Adrenal gland (tissue), 12 donors: Measurements from ENCODE around the gene TLK1. TPM values are rescaled to one million over a fixed set of nuclear protein-coding genes. Genes with fewer than 3 reads are reported as not detected.
"Not testable (repeated sequence)": the region's sequence is repeated elsewhere in the genome, so short reads cannot be mapped to it uniquely, and the experiment has no call there.

ENCODE experiments used
- DNase-seq, 7 donors: peaks; one replicate each; pipeline ENCODE4 v3.0.0-alpha.2; 2019 to 2020
- H3K27ac ChIP-seq, 5 donors: fragments of 200-600 bp; sonication (generic) in 4 of 5; 1 replicate in 3 of 5; 2 replicates in 2 of 5; pipeline versions ENCODE4 v1.5.1 to v1.8.0; 2016 to 2020; ENCODE audit warnings: mild to moderate bottlenecking in 1 of 5
- H3K27me3 ChIP-seq: fragments of 200-600 bp; 2 replicates; pipeline ENCODE4 v1.8.0; 2021
- H3K36me3 ChIP-seq, 2 donors: fragments of 200-600 bp; replicated peaks in 1 of 2; 1 replicate in 1 of 2; 2 replicates in 1 of 2; pipeline versions ENCODE4 v1.5.1 to v1.8.0; 2018 to 2022
- H3K4me1 ChIP-seq, 2 donors: fragments of 200-600 bp; replicated peaks in 1 of 2; 1 replicate in 1 of 2; 2 replicates in 1 of 2; pipeline versions ENCODE4 v1.5.1 to v1.8.0; 2018 to 2021
- H3K4me3 ChIP-seq, 4 donors: fragments of 200-600 bp; sonication (generic) in 3 of 4; one replicate each; pipeline ENCODE4 v1.5.1; 2016 to 2018
- H3K9me3 ChIP-seq, 3 donors: fragments of 200-600 bp; sonication (generic) in 1 of 3; replicated peaks in 1 of 3; 1 replicate in 2 of 3; 2 replicates in 1 of 3; pipeline versions ENCODE4 v1.5.1 to v1.8.0; 2016 to 2021
- CTCF ChIP-seq, 6 experiments: fragments of 450-650 bp in 4 of 6; fragments of 200-600 bp in 2 of 6; sonication (generic) in 1 of 6; IDR thresholded peaks; 1 replicate in 5 of 6; 2 replicates in 1 of 6; pipeline versions ENCODE4 v1.5.1 to v1.8.0; 2016 to 2021; ENCODE audit warnings: antibody characterized with exemption in 6 of 6, mild to moderate bottlenecking in 2 of 6, moderate library complexity in 1 of 6
- POLR2A ChIP-seq, 2 donors: fragments of 450-650 bp; IDR thresholded peaks; one replicate each; pipeline ENCODE4 v1.6.1; 2017; ENCODE audit warnings: antibody characterized with exemption in 2 of 2, mild to moderate bottlenecking in 2 of 2, moderate library complexity in 1 of 2
- WGBS, 4 donors: extraction: QIAGEN DNeasy Blood & Tissue Kit in 2 of 4; methylation state at CpG; one replicate each; pipeline versions ENCODE4 v1.1.5 to v1.1.7; 2013 to 2017; 5-methylcytosine and 5-hydroxymethylcytosine counted together
- intact Hi-C, 2 donors: fragments of 100-400 bp; cut with DNase I; formaldehyde crosslinking; loops; one replicate each; pipeline versions ENCODE4 v1.14.1 to v1.15.0; 2022 to 2023
- polyA plus RNA-seq, 3 donors: library from polyadenylated mRNA; stranded (reverse); fragments of 200-250 nt in 2 of 3; fragments of 350-450 nt in 1 of 3; fragmentation: Illumina TruSeq in 1 of 3; extraction: RNeasy Lipid Tissue Mini Kit (QIAGEN cat#74804) in 1 of 3; gene quantifications; one replicate each; pipeline ENCODE4 v1.2.3, GENCODE V29; 2013 to 2014
- total RNA-seq, 9 donors: library from RNA; depleted of rRNA in 4 of 9; stranded (reverse); fragments of >200 nt in 4 of 9; fragments of 120-200 nt in 1 of 9; fragmentation: NEBNext Ultra II Directional in 1 of 9; extraction: Animal tissue kit (Norgen Biotek cat#: 25700) in 1 of 9; gene quantifications; one replicate each; pipeline versions ENCODE4 v1.1.0 to v1.2.4, GENCODE V29; 2013 to 2023
- donor health status: healthy with polysubstance abuse.
- donor health status: Bipolar disorder and iron deficiency.
- donor health status: DM: yes; HTN: yes; CAD: no.
- donor health status: DM: no; HTN: no; CAD: no.
- donor health status: DM: no; HTN: no; CAD: no.
- donor health status: DM: yes; HTN: yes; CAD: no.

TLK1 gene
- total and polyA plus RNA-seq, 12 donors = 16.5 to 84.0 (median 47.3) TPM

GRCh38 chr2:171166328-171166983 is 5.8 kb upstream of the TLK1 start:
- intact Hi-C loops = loop anchor here in 1 of 2 donors (10.0 kb wide), 1 partner anchor 192 kb away; no protein-coding TSS in a partner anchor
- Histone ChIP-seq H3K27me3 (no peaks in the 10 kb centered on the region), H3K36me3 (no peaks in the 10 kb centered on the region), H3K9me3 (no peaks in the 10 kb centered on the region), H3K4me1 (peaks cover 4 to 8% of the 10 kb centered on the region in 2 donors), H3K4me3 (no peak overlapping the region), H3K27ac (no peak overlapping the region)
- 66 to 88% (median 80%) methylated on average over 6 of the region's 6 CpGs for WGBS, 4 donors
- TF ChIP-seq POLR2A (IDR thresholded peaks at IDR 0.05) (no peak), CTCF (IDR thresholded peaks at IDR 0.05) (no peak)
- DNase-seq = no peak

- H3K4me1 ChIP-seq = peaks cover 4 to 8% of the 10 kb centered on the region in 2 donors
- no peak overlapping the region for H3K4me3 ChIP-seq
- TF ChIP-seq POLR2A (IDR thresholded peaks at IDR 0.05) = no peak
- intact Hi-C loops = loop anchor here in 1 of 2 donors (10.0 kb wide), 1 partner anchor 191 kb away; no protein-coding TSS in a partner anchor
- WGBS, 4 donors = 75 to 94% (median 86%) methylated on average over 1 of the region's 1 CpG
- no peaks in the 10 kb centered on the region for H3K27me3 ChIP-seq
- H3K36me3 ChIP-seq = no peaks in the 10 kb centered on the region
- H3K9me3 ChIP-seq = no peaks in the 10 kb centered on the region
- H3K27ac ChIP-seq = no peak overlapping the region
- no peak for DNase-seq
These were observed 5.3 kb upstream of the TLK1 start for GRCh38 chr2:171165967-171166327.

- H3K36me3 ChIP-seq = no peaks in the 10 kb centered on the region
- DNase-seq = no peak
- H3K27ac ChIP-seq = no peak overlapping the region
- peaks cover 5 to 18% of the 10 kb centered on the region in 2 donors for H3K4me1 ChIP-seq
- intact Hi-C loops = loop anchor here (5.0 to 10.0 kb wide), 2 partner anchors 188 to 249 kb away; no protein-coding TSS in a partner anchor
- TF ChIP-seq POLR2A (IDR thresholded peaks at IDR 0.05) (no peak), CTCF (IDR thresholded peaks at IDR 0.05) (no peak)
- H3K9me3 ChIP-seq = no peaks in the 10 kb centered on the region
- no peak overlapping the region for H3K4me3 ChIP-seq
- no peaks in the 10 kb centered on the region for H3K27me3 ChIP-seq
- 78 to 92% (median 83%) methylated on average over 4 of the region's 4 CpGs for WGBS, 4 donors
These were observed 2.6 kb upstream of the TLK1 start for GRCh38 chr2:171163261-171163660.

GRCh38 chr2:171162522-171163197 is 2.0 kb upstream of the TLK1 start:
- DNase-seq, H3K27ac ChIP-seq, H3K9me3 ChIP-seq, H3K36me3 ChIP-seq, H3K27me3 ChIP-seq, H3K4me3 ChIP-seq: not testable (repeated sequence)
- peaks cover 10 to 24% of the 10 kb centered on the region in 2 donors for H3K4me1 ChIP-seq
- 91 to 96% (median 94%) methylated on average over 8 to 9 of the region's 9 CpGs for WGBS, 4 donors
- intact Hi-C loops = loop anchor here (5.0 to 10.0 kb wide), 2 partner anchors 188 to 250 kb away; no protein-coding TSS in a partner anchor

GRCh38 chr2:171160956-171161740 is 455 bp upstream of the TLK1 start:
- Histone ChIP-seq H3K27me3 (no peaks in the 10 kb centered on the region), H3K27ac (peak overlapping the region; percentile 89 to 99 (median 97)), H3K4me1 (peaks cover 10 to 29% of the 10 kb centered on the region in 2 donors), H3K9me3 (no peaks in the 10 kb centered on the region), H3K4me3 (peak overlapping the region; percentile 38 to 88 (median 66)), H3K36me3 (no peaks in the 10 kb centered on the region)
- TF ChIP-seq POLR2A (IDR thresholded peaks at IDR 0.05) = no peak
- TF ChIP-seq CTCF (IDR thresholded peaks at IDR 0.05) = no peak
- intact Hi-C loops = loop anchor here (5.0 to 10.0 kb wide), 2 partner anchors 186 to 251 kb away; no protein-coding TSS in a partner anchor
- 1 to 3% (median 2%) methylated on average over 15 to 65 of the region's 65 CpGs for WGBS, 4 donors
- DNase-seq = peak; percentile 78 to 86 (median 82)
